T follicular helper cell (primary cell): ENCODE results near the gene BRINP1.
"Not testable (repeated sequence)": the region's sequence is repeated elsewhere in the genome, so short reads cannot be mapped to it uniquely, and the experiment has no call there.

ENCODE experiments used
- DNase-seq: peaks from one replicate; pipeline ENCODE4 v3.0.0-alpha.2; 2020; ENCODE audit warnings: low read depth

BRINP1 gene

DNA sequence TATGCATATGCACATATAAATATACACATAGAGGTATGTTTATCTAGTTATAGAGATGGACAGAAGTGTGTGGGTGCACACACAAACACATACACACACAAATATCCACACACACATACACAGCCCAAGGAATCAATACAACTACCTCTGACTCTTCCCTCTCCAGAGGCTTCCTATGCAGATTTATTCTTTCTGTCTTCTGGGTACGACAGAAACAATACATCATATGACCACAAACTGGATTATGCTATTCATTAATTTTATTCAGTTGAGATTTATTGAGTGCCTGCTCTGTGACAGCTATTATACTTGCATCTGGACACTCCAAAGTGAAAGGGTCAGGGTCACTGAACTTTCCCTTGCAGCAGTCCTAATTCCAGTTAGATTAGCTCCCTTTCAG, 155.8 kb downstream of the BRINP1 start:
- no peak for DNase-seq

DNA sequence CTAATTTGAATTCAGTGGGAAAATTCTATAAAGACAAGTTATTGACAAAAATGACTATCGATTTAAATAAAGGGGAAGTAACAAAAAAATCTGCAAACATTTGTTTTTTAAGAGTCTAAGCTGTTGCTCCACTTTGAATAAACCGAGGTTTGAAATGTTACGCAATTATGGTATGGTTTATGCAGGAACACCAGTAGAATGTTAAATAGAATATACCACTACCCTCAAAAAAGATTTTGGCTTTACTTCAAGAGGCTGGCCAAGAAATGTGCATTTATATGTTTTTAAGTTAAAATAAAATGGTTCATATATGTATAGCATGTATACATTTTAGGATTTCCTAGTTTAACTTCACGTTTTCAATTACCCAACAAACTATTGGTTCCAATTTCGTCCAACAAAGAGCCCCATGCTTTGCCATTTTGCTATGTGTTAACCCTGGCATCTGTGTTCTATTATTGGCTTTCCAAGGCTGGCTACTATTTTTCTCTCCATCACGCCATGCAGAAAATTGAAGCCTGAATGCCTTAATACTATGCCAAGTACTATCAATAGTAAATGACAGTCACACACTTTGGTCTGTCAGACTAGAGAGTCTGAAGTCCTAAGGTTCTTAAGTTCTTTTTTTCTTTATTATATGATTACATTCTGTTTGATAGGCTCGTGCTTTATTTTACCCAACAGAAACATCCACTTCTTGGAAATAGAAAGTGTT, 171.2 kb downstream of the BRINP1 start:
- DNase-seq = no peak

DNA sequence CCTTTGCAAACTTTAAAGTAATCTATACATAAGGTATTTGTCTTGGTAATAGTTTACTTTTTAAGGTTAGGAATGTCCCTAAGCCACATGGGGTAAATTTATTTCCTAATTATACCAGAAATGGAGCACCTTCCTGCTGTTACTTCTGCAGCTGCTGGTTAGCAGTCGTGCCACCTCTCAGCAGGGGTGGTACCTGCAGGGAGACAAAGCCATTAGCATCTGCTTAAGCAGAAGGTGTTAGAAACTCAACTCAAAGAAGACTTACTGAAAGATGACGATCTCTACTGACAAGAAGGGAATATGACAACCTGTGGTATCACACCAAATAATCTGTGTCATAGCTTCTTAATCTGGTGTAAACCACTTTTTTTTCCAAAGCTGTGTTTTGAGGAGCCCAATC, 173.7 kb downstream of the BRINP1 start:
- DNase-seq = no peak

DNA sequence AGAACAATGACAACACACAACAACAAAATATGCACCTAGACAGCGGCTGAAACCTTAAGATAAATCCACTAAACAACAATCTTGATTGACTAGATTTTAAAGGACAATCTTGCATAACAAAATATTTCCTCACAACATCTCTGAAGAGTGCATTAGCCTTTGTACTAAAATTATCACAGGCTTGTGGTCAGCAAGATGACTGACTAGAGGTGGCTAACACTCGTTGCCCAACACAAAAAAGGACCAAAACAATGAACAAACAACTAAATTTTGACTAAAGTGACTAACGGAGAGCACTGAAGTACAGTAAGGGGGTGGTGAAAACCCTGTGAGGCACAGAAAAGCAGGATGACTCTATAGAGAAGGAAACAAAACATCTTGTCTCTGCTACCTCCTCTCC, 183.9 kb downstream of the BRINP1 start:
- DNase-seq = no peak

DNA sequence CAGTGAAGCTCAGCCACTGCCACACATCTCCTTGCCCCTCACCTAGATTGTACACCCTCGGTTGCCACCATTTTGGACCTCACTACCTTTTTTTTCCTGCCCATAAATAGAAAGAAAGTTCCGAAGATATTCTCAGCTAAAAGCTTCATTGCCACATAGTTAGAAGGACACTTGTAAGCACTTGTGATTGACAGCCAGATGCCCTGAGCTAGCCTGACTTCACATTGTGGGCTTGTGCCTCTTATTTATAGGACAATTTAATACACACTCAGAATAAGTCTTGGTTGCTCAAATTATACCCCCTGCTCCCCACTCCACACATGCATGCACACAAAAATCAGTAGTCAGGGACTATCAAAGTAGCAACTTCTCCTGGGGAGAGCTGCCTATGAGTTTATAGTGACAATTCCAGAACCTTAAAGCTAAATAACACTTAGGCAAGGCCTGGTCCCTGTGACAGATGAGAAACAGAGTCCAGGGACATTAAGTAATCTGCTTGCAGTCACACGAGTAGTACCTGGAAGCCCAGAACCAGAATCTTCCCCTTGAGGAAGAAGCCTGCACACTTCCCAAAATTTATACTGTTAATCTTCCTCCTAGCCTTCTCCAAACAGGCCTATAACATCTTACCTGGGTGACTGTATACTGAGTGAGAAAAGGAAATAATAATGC, 184.8 kb downstream of the BRINP1 start:
- no peak for DNase-seq

DNA sequence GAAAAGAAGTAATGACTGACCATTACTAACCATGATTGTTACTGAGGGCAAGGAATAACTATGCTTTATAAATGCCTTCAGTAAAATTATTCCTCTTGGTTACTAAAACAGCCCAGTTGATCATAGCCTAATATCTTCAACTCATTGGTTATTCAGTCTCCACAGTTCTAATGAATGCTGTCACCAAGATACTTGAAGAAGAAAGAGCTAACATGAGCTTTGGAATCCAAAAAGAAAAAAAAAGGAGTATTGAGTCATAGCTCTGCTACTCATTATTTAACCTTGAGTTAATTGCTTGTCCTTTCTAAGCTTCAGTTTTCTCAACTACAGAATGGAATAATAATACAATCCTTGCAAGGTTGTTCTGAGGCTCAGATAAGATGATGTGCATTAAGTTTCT, 187.7 kb downstream of the BRINP1 start:
- no peak for DNase-seq

DNA sequence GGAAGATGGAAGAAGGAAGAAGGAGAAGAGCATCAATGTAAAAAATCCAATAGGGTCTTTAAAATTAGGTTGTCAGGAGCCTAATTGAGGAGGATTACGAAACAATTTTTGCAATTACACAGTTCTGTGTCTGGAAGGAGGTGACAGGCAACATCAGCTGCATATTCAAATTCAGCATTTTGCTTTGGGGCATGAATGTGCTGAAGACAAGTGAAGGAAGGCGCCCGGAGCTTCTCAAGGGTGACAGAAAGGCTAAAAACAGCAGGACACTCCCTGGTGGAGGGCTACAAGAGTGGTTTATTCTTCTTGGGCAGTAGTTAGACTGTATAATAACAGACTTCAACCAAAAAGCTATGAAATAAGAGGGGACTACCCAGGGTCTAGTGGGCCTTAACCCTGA, 188.3 kb downstream of the BRINP1 start:
- no peak for DNase-seq

DNA sequence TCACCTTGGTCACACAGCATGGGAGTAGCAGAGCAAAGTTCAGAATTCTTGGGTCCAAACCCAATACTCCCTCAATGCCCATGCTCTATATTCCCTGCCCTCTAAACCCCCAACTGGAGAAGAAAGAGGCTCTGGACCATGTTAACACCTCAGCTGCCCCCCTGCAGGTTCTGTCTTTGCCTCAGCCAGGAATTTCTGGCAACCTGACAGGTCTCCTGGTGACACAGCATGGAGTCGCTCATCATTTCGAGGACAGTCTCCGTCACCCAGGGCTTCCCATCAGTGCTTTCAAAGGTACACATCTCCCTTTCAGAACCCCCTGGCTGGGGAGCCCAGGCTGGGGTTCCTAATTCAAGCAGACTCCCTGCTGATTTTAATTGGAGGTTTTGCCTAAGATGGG, 189.5 kb downstream of the BRINP1 start:
- DNase-seq = no peak

DNA sequence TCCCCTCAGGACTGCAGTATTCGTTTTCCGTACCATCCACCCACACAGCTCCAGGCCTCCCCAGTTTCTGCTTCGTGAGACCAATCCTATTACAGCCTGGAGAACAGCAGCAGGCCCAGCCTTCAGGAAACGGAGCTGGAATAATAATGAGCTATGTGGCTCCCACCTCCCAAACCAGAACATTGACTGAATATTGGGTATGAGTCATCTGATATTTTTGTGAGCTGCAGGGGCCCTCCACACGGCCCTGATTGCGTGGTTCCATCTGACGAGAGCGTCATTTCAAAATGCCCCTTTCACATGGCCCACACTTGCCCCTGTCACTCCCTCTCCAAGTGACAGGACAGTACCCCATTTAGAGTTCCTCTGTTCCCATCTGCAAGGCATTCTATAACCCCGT, 192.0 kb downstream of the BRINP1 start:
- DNase-seq = no peak

DNA sequence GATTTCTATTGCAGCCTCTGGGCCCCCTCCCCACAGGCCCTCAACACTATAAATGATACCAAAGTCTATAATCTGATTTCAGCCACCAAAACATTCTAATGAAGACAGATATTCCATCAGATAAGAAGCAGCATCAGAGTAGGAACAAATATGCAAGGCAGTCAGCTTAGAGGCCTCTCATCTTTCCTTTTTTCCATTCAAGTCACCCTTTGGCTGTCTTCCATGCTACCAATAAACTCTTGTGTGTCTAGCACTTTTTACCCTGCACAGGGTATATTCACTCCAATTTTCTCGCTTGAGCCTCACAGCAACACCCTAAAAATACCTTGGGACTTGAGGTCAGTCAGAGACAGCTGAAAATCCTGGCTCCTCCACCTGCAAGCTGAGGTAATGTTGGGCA, 193.7 kb downstream of the BRINP1 start:
- no peak for DNase-seq

DNA sequence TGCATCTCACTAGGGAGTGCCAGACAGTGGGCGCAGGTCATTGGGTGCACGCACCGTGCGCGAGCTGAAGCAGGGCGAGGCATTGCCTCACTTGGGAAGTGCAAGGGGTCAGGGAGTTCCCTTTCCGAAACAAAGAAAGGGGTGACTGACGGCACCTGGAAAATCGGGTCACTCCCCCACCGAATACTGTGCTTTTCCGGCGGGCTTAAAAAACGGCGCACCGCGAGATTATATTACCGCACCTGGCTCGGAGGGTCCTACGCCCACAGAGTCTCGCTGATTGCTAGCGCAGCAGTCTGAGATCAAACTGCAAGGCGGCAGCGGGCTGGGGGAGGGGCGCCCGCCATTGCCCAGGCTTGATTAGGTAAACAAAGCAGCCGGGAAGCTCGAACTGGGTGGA, 200.0 kb downstream of the BRINP1 start:
- DNase-seq = not testable (repeated sequence)

DNA sequence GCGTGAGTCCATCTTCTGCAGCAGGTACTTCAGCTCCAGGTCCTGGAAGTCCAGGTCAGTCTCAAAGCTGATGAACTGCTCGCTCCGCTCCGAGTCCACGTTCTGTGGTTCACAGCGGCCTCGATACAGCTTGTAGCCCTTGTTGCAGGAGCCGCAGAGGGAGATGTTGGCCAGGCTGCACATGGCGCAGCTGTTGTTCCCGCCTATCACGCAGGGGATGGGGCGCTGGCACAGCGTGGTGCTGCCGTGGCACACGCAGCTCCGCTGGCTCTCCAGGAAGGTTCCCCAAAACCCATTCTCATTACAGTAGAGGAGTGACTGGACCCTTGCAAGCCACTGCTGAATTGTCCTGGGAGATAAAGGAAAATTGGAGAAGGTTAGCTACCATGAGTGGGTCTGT, 201.4 kb downstream of the BRINP1 start:
- no peak for DNase-seq

DNA sequence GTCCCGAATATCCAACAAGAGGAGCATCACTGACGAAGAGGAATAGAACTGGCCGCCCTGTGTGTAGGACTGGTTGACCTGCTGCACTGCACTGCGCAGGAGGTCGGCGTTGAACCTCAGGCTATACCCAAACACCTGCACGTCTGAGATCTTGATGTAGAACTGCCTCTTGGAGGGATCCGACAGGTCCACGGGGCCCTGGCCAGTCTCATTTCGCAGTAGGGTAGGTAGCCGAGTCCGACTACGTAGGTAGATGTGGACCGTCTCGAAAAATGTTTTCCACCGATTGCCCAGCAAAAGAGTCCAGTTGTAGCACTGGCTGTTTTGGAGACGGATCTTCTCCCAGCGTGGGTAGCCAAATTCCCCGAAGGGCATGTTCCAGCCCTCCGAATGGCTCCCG, 202.0 kb downstream of the BRINP1 start:
- DNase-seq = no peak

DNA sequence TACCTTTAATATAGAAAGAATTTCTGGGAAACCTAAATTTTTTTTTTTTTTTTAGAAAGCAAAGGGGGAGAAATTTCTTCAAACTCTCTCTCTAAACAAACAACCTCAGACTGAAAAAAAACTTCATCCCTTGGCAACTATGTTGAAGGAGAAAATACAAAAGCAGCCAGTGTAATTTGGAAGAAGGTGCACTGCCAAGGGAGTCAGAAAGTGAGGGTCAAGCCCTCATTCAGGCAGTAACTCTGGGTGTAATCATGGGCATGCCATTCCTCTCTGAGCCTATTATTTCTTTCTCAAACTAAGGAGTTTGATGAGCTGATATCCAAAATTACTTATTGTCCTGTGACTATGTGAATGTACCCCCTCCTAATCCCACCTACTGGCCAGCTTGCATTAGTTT, 203.1 kb downstream of the BRINP1 start:
- DNase-seq = no peak

DNA sequence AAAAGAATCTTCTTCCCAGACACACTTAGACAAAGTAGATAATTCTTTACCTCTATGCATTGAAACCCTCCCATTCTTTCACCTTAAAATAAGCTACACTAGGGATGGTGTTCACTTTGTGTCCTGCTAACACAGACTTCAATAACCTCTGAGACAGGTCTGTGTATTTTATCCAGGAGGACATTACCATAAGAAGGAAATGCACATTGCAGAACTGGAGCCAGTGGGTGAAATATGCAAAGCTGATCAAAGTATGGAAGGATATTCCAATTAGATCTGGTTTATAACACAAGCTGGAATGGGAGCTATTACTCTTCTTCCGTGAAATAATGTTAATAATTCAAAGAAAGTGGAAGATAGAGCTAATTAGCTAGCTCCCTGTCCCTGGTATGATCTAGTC, 204.1 kb downstream of the BRINP1 start:
- no peak for DNase-seq

DNA sequence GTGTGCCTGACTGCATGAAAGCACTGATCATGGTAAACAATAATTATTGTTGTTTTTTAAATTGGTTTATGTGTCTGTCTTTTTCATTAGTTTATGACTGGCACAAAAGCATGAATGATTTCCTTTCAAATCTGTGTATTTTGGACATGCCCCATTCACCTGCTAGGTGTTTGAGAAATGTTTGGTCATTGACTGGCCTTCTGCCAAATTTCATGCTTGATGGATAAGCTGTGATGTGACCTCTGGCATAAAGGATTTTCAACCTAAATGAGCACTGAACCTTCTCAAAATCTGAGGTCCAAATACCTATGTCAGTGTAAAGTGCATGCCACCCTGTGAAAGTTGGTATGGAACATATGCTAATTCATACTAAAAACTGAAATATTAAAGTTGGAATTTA, 204.5 kb downstream of the BRINP1 start:
- DNase-seq = no peak

DNA sequence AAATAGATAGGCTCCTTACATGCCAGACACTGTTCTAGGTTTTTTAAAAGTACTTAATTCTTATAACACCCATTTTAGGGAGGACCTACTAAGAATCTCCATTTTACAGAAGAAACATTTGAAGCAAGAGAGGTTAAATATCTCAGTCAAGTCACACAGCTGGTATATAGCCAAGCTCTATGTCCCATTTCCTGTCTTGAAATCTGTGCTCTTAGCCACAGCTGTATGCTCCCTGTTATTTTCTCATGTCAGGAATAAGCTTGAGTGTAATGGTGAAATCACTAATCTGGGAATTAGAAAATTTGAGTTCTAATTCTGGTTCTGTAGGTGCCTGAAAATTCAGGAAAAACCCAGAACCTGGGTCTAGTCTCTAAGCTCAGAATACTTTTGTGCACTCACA, 208.7 kb downstream of the BRINP1 start:
- no peak for DNase-seq

DNA sequence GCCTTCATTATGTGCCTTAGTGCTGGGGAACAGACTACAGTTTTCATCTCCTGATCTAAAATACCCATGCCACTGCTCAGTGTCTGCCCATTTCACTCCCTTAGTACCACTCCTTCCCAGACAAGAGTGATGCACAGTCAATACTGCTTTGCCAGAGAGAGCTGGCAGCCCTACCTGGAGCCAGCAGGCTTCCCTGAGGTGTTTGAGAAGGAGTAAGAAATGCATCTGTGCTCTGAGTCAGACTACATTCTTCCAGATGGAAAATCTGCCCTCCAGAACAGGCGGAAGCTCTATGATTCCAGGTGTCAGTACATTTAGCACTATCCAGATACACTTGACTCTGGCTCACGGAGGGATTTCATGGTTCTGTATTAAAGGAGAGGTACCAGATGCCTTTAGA, 209.8 kb downstream of the BRINP1 start:
- no peak for DNase-seq

DNA sequence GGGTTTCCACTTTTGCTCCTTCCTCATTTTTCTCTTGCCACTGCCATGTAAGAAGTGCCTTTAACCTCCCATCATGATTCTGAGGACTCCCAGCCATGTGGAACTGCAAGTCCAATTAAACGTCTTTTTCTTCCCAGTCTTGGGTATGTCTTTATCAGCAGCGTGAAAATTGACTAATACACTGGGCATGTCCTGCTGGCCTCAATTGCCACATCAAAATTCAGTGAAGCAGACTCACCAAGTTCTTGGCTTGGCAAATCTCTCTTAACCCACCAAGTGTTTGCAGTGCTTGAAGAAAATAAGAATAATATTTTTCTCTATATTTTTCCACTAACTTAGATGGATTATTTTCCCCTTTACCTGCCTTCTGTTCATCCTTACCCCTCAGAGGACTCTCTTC, 212.0 kb downstream of the BRINP1 start:
- DNase-seq = no peak

DNA sequence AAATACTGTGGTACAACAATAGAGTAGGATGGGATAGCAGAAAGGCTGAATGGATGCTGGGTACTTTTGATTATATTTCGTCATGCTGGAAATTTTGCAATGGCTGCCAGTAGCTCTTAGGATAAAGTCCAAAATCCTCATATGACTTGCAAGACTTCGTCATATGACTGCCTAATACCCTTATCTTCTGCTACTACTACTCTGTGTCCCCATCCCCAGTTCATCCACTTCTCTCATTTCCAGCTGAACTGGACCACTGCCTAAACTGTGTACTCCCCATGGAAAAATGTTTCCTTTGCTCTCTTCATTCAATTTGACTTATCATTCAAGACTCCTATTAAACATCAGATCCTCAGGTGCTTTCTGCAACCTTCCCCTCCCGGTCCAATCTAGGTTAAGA, 212.9 kb downstream of the BRINP1 start:
- no peak for DNase-seq

DNA sequence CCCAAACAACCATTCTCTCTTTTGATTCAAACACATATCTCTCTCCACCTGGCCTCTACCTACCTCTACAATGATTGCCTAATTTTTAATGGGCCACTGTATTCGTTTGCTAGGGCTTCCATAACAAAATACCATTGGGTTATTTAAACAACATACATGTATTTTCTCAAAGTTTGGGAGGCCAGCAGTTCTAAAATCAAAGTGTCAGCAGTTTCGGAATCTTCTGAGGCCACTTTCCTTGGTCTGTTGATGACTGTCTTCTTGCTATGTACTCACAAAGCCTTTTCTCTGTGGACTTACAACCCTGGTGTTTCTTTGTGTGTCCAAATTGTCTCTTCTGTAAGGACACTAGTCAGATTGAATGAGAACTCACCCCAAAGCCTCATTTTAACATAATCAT, 214.7 kb downstream of the BRINP1 start:
- DNase-seq = no peak

DNA sequence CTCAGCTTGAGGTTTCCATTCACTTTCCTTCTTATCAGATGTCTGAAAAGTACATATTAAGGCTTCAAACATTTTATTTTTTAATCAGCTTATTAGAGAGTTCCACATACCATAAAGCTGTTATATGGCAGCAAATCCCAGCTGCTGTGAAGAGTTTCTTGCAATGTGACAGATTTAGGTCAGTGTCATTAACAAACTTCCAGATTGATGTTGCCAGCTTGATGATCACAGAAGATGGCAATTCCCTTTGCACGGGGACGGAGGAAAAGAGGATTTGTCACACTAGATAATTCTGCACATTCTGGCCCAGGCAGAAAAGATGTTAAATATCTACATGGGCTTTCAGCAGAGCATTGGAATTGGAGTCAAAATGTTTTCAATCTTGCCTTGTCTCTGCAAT, 215.8 kb downstream of the BRINP1 start:
- no peak for DNase-seq

DNA sequence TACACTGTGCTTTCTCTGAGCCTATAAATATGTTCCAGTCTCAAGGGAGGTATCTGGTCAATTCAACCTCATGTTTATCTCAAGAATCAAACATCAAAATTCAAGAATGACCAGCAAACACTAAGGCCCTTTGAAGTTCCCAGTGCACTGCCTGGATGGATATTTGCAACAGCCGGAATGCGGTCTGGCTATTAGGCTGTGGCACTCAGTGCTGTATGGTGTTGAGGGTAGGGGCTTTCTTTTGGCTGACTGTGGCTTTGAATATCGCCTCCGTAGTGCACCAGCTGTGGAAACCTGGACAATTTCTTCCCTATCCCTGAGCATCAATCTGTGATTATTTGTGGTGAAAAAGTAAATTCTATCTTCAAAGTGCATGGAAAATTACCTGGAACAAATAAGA, 220.4 kb downstream of the BRINP1 start:
- no peak for DNase-seq

DNA sequence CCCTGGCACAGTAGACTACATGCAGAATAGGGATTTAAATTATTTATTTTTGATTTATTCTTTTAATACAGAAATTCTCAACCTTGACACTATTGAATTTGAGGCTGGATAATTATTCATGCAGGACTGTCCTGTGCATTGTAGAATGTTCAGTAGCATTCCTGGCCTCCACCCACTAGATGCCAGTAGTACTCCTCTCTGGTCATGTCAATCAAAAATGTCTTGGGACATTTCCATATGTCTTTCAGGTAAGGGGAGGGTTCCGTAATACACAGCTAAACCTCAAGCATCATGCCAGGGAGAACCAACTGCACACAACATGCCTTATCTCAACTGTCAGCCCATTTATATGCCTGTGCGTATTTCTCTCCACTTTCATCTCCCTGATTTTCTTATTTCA, 231.8 kb downstream of the BRINP1 start:
- no peak for DNase-seq
